Measurements from ENCODE around the gene TMCO4.

Gene TMCO4

GRCh38 chr1:19744335-19744743, 55.4 kb downstream of the TMCO4 start:
- no peak for DNase-seq

- no peak for DNase-seq
These were observed 55.9 kb downstream of the TMCO4 start for GRCh38 chr1:19743793-19744192.

GRCh38 chr1:19743180-19743579, 56.5 kb downstream of the TMCO4 start:
- DNase-seq = no peak

- no peak for DNase-seq
These were observed 60.1 kb downstream of the TMCO4 start for GRCh38 chr1:19739628-19740027.

GRCh38 chr1:19738669-19739068, 61.0 kb downstream of the TMCO4 start:
- DNase-seq = no peak

DNA sequence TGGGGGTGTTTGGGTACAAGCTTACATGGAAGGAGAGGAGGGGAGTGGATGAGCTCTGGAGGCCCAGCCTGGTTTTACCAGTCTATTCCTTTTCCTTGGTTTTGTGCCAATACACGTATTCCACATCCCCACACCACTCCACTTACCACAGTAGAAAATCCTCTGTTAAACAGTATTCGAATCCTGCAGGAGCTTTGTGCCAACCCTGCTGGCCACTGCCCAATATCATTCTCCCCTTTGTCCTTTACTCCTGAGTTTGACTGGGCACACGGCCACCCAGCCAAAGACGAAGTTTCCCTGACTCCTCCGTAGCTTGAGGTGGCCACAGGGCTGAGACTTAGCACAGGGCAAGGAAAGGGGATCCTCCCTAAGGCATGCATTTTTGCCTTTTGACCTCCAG, 61.6 kb downstream of the TMCO4 start:
- no peak for DNase-seq

DNA sequence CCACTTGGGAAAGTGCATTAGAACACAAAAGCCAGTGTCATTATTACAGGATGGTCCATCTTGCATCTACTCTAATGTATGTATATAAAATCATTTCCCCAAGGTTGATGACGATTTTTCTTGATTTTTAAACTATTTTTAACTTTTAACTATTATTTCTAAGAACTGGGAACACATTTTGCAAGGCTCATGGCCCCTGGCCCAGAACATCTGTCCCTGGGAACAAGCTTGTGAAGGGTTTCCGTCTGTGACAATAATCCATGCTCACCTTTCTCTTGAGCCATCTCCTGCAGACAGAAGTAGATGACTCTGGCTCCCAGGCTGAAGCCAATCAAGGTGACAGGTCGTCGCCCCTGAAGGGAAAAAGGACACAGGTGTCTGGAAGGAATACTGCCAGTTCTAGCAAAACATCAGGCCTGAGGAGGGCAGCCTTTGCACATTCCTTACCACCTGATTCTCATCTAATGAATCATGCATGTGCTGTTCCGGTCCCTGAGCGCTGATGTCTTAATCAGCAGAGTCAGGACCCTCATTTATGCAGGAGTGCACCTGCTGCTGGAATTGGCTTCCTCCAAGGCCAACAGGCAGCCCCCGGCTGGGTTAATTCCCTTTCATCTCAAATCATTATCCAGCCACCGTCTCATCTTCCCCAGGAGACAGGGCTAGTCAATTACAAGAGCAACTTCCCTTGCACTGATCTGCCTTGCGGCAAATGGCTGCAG, 62.5 kb downstream of the TMCO4 start:
- no peak for DNase-seq

- DNase-seq = no peak
These were observed 64.1 kb downstream of the TMCO4 start for GRCh38 chr1:19735440-19736127.

DNA sequence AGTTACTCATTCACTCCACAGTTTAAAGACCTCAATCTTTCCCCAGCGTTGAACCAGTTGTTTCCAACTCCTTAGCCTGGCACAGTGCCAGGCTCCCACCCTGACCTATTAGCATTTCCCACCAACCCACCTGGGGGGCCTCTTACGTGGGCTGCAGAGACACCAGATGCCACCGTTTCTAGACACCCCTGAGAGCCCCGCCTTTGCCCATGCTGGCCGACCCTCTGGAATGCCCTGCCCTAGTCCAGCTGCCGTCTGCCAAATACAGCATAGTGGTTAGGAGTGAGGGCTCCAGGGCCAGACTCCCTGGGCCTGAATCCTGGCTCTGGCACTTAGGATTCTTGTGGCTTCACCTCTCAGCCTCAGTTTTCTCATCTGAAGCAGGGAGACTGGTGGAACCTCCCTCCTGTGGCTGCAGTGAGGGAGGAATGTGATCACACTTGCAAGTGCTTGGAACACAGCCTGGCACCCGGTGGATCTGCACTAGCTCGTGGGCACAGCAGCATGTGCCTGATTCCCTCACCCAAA, 65.2 kb downstream of the TMCO4 start:
- no peak for DNase-seq

- no peak for DNase-seq
These were observed 65.7 kb downstream of the TMCO4 start for GRCh38 chr1:19734056-19734455.

DNA sequence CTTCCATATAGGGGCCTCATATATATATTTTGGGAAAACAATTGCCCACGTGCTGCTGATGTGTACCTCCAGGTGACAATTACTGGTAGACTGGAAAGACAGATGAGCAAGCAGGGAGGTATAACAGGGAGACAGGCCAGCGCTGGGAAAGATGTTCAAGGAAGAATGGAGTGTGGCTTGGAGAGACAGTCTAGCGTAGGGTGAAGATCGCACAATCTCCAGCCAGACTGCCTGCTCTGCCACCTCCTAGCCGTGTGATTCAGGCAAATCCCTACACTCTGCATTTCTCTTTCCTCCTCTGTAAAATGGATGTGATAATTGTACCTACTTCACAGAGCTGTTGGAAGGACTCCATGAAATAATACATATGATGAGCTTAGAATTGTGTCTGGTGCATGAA, 66.1 kb downstream of the TMCO4 start:
- DNase-seq = no peak

DNA sequence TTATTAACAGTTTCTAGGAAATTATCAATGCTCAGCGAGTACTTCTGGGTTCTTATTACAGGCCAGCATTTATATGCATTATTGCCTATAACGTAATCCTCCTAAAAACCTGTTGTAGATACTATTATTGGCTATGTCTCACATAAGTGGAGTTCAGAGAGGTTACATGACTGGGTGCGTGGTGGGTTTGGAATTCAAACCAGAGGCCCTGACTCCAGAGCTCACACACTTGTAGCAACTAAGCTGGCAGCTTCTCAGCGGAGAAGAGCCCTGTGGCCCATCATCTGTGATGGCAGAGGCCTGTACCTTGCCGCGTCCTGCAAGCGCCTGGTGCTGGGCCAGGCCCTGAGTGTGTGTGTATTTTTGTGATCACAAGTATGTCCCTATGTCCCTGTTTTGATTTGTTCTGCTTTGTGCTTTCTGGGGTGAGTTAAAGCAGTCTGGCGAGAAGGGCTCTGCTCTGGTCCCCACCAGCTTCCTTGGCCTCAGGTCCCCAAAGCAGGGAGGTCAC, 68.3 kb downstream of the TMCO4 start:
- DNase-seq = no peak

DNA sequence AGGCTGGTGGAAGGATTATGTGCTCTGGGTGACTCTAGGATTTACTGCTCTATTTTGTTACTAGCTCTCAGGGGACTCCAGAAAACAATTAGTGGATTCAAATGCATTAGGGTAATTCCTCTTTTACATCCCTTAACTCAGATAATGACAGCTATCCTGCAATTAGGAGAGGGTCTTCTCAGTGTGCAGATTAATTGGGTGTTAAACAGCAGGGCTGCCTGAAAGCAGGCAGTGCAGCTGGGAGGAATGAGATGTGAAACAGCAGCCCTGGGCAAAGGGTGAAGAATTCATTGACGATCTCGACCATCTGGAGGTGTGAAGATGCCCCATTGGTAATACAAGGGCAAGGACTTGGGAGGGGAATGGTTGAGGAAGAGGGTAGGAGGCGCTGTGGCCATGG, 68.9 kb downstream of the TMCO4 start:
- DNase-seq = no peak

GRCh38 chr1:19730232-19730631, 69.5 kb downstream of the TMCO4 start:
- no peak for DNase-seq

GRCh38 chr1:19728413-19729145, 71.1 kb downstream of the TMCO4 start:
- DNase-seq = no peak

DNA sequence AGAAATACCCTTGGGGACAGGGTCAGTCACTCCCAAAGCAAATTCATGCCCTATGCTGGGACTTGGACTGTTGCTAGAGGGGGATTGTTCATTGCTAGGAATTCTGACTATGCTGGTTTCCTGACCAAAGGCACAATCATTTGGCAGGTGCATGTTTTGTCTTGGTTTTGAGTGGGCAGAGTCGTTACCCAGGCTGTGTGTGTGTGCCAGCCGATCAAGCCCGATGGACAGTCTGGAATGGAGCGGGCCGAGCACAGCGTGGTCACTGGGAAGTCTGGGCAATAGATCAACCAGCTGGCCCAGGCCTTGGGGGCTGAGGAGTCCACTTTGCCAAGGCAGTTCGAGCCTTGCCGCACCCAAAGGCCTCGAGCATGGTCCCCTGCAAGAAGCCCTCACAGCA, 74.1 kb downstream of the TMCO4 start:
- no peak for DNase-seq

GRCh38 chr1:19723874-19724273, 75.8 kb downstream of the TMCO4 start:
- no peak for DNase-seq

DNA sequence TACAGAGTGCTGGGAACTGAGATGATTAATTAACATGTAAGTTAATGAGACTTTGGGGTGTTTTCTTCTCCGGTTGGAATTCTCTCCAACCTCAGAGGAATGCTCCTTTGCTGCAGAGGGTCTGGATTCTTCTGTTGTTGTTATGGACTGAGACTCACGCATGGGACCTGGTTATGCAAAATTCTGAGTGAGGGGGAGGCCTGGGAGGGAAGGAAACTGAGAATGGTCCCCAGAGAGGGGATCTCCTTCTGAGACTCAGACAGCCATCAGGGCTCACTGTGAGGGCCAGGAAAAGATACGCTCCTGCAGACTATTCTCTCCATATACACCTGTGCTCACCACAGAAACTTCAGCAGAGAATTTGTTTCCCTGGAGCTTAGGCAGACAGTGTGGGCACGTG, 78.7 kb downstream of the TMCO4 start:
- DNase-seq = no peak

DNA sequence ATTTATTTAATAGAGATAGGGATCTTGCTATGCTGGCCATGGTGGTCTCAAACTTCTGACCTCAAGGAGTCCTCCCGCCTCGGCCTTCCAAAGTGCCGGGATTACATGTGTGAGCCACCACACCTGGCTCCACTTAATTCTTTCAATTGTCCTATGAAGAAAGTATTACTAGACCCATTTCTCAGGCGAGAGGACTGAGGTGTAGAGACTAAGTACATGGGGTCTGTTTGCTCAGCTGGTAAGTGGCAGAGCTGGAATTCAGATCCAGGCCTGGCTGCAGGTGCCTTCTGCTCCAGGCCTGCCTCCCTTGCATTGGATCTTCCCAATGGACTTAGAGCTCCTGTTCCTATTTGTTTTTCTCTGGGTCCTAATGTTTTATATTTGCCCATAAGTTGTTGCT, 79.5 kb downstream of the TMCO4 start:
- no peak for DNase-seq

- DNase-seq = no peak
These were observed 82.2 kb downstream of the TMCO4 start for GRCh38 chr1:19717467-19717866.

GRCh38 chr1:19715334-19716203, 84.1 kb downstream of the TMCO4 start:
- peak; percentile 62 for DNase-seq

DNA sequence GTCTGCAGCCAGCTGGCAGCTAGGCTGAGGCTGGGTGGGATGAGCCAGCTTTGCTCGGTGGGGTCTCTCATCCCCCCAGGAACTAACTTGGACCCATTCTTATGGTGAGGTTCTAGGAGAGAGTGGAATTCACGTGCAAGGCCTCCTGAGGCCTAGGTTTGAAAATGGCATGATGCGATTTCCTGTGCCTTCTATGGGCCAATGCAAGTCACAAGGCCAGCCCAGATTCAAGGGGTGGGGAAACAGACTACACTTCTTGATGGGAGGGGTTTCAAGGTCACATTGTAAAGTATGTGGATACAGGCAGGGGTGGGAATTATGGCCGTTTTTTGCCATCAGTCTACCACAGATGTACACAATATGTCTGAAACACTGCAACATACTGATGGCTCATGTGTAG, 86.8 kb downstream of the TMCO4 start:
- DNase-seq = no peak
